SK-N-MC (cell line): ENCODE measurements around the gene ZNF865.

Source experiments
- EZH2 ChIP-seq: fragments of 200-600 bp; sonication (generic); IDR thresholded peaks from one replicate; pipeline ENCODE4 v1.6.1; 2017; ENCODE audit warnings: antibody characterized with exemption
- POLR2AphosphoS5 ChIP-seq: IDR thresholded peaks from 2 replicates; pipeline ENCODE4 v1.6.1; 2012; ENCODE audit warnings: mild to moderate bottlenecking, low read depth, low read length, borderline replicate concordance

DNA sequence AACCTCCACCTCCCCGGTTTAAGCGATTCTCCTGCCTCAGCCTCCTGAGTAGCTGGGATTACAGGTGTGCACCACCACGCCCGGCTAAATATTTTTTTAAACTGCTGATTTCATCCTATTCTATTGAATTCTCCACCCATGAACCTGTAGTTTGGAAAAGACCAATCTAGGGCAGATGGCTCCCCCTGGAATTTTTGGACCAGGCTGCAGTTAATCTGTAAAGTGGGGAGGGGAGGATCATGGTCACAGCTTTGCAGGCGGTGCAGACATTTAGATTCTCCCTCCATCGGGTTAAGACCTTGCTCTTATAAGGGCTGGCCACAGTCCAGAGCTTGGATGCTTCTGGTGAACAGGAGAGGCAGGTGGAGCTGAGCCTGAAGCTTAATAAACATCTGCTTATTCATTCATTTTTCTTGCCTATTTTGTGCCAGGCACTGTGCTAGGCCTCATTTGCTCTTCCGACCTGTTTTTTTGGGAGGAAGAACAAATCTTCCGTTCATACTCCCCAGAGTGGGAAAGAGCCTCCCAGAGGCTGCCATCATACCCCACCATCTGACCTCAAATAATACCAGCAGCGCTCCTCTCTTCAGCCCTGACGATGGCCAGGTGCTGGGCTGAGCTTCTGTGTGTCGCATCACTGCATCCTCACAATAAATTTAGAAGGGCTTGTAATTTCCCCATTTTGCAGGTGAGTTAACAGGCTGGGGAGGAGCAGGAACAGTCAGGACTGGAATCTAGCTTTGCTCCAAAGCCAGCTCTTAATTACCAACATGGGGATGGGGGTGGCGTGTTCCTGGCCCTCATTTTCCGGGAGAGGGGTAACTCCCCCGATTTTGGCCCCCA lies 41.7 kb downstream of the ZNF865 start:
- TF ChIP-seq EZH2, result no peak
- TF ChIP-seq POLR2AphosphoS5, result no peak
